Right atrium auricular region (tissue), 2 donors: ENCODE results near the gene PRICKLE4. TPM values are rescaled to one million over a fixed set of nuclear protein-coding genes. Genes with fewer than 3 reads are reported as not detected.

Experiments used
- DNase-seq: peaks from one replicate; pipeline ENCODE4 v3.0.0-alpha.2; 2019; ENCODE audit warnings: low spot score
- H3K27ac ChIP-seq, 2 donors: fragments of 200-600 bp; sonication (generic); 1 replicate in 1 of 2; 2 replicates in 1 of 2; pipeline ENCODE4 v1.5.1; 2016 to 2019
- H3K27me3 ChIP-seq, 2 donors: fragments of 200-600 bp; sonication (generic); one replicate each; pipeline versions ENCODE4 v1.5.1 to v1.6.0; 2017 to 2019
- H3K36me3 ChIP-seq: fragments of 200-600 bp; sonication (generic); one replicate; pipeline ENCODE4 v1.5.1; 2016
- H3K4me1 ChIP-seq, 2 donors: fragments of 200-600 bp; sonication (generic); one replicate each; pipeline versions ENCODE4 v1.5.1 to v1.6.0; 2017 to 2019
- H3K4me3 ChIP-seq, 2 donors: fragments of 200-600 bp; sonication (generic); 1 replicate in 1 of 2; 2 replicates in 1 of 2; pipeline ENCODE4 v1.5.1; 2017 to 2019; ENCODE audit warnings: mild to moderate bottlenecking in 1 of 2, moderate library complexity in 1 of 2
- H3K9me3 ChIP-seq, 2 donors: fragments of 200-600 bp; sonication (generic); one replicate each; pipeline ENCODE4 v1.5.1; 2019
- total RNA-seq, 2 donors: library from RNA; depleted of rRNA; stranded (reverse); fragments of >200 nt; gene quantifications; one replicate each; pipeline ENCODE4 v1.1.0, GENCODE V29; 2016
- TF ChIP-seq, protein P1 (sequence below), 2 donors: fragments of 200-600 bp; sonication (generic); IDR thresholded peaks; one replicate each; pipeline ENCODE4 v1.5.1; 2019; ENCODE audit warnings: antibody characterized with exemption in 2 of 2

The PRICKLE4 gene
- total RNA-seq, 2 donors from 2014 or later: 4.3 to 5.6 TPM

DNA sequence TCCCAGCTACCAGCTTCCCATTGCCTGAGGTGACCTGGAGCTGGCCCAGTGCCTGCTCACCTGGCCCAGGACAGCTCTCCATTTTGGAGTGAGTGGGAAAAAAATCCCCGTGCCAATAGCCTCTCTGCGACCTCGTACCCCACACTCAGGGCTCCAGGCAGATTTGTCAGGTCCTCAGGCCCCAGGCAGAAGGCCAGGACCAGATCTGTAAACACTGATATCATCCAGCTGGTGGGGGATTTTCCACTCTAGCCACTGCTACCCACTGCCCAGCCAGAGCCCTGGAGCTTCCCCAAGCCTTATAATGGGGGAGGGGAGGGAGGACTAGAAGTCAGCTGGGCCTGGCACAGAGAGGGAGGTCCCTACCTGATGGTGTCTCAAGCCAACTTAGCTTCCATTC, 32.0 kb upstream of the PRICKLE4 start:
- no peaks in the 10 kb centered on the region for H3K36me3 ChIP-seq
- TF ChIP-seq, protein P1, sequence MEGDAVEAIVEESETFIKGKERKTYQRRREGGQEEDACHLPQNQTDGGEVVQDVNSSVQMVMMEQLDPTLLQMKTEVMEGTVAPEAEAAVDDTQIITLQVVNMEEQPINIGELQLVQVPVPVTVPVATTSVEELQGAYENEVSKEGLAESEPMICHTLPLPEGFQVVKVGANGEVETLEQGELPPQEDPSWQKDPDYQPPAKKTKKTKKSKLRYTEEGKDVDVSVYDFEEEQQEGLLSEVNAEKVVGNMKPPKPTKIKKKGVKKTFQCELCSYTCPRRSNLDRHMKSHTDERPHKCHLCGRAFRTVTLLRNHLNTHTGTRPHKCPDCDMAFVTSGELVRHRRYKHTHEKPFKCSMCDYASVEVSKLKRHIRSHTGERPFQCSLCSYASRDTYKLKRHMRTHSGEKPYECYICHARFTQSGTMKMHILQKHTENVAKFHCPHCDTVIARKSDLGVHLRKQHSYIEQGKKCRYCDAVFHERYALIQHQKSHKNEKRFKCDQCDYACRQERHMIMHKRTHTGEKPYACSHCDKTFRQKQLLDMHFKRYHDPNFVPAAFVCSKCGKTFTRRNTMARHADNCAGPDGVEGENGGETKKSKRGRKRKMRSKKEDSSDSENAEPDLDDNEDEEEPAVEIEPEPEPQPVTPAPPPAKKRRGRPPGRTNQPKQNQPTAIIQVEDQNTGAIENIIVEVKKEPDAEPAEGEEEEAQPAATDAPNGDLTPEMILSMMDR (IDR thresholded peaks at IDR 0.05): no peak
- no peaks in the 10 kb centered on the region for H3K27me3 ChIP-seq
- no peak for DNase-seq
- no peaks in the 10 kb centered on the region for H3K9me3 ChIP-seq
- no peak overlapping the region for H3K4me3 ChIP-seq
- H3K27ac ChIP-seq: no peak overlapping the region
- no peaks in the 10 kb centered on the region for H3K4me1 ChIP-seq

DNA sequence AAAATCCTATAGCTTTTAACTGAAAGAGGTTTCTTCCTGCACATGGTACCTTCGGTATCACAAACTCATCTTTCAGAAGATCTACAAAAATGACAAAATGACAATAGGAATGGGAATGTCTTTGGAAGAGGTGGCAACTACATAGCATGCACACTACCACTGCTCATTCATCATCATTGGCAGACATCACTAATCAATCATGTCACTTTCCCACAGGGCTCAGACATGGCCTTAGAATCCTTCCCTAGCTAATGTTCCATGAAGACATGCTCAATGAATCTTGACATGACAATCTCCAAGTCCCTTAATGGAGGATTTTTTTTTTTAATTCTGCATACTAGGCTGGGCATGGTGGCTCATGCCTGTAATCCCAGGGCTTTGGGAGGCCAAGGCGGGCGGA, 30.2 kb upstream of the PRICKLE4 start:
- no peaks in the 10 kb centered on the region for H3K27me3 ChIP-seq
- no peaks in the 10 kb centered on the region for H3K9me3 ChIP-seq
- no peaks in the 10 kb centered on the region for H3K4me1 ChIP-seq
- H3K27ac ChIP-seq: no peak overlapping the region
- no peak for DNase-seq
- no peaks in the 10 kb centered on the region for H3K36me3 ChIP-seq
- no peak overlapping the region for H3K4me3 ChIP-seq
- TF ChIP-seq, protein P1 (IDR thresholded peaks at IDR 0.05): no peak

DNA sequence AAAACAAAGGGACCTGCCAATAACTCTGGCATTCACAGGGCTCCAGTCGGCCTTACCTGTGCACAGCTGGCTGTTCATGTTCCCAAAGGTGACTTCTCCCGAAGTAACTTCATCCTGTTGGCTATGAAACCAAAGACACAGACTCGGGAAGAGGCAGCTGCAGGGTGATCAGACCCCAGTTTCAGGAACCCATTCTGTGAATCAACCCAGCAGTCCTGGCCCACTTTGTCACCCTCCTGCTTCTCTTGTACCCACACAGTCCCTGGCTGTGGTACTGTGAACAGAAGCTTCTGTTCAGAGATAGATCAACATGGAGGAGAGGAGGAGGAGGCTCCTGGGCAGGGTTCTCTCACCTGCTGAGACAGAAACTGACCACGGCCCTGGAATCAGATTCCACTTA, 24.7 kb upstream of the PRICKLE4 start:
- TF ChIP-seq, protein P1 (IDR thresholded peaks at IDR 0.05): no peak
- H3K27ac ChIP-seq: no peak overlapping the region
- DNase-seq: no peak
- H3K36me3 ChIP-seq: no peaks in the 10 kb centered on the region
- H3K27me3 ChIP-seq: no peaks in the 10 kb centered on the region
- no peaks in the 10 kb centered on the region for H3K4me1 ChIP-seq
- no peaks in the 10 kb centered on the region for H3K9me3 ChIP-seq
- no peak overlapping the region for H3K4me3 ChIP-seq

DNA sequence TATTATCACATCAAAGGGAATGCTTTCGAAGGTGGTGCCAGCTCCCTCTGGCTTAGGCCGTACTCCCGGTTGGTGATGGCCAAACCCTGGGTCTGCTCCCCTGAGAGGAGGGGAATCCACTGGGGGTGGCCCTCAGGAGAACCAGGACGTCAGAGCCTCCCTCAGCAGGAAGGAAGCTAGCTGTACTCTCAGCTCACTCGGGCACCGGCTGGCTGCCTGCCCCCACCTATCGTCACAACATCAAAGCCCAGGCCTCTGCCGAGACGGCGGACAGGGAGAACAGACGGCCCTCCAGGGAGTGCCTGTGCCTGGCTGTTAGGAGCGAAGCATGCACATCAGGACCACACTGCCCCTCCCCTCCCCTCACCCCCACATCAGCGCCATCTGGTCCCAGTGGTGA, 24.2 kb upstream of the PRICKLE4 start:
- Histone ChIP-seq H3K4me3 (no peak overlapping the region), H3K9me3 (no peaks in the 10 kb centered on the region), H3K36me3 (no peaks in the 10 kb centered on the region), H3K4me1 (no peaks in the 10 kb centered on the region), H3K27me3 (no peaks in the 10 kb centered on the region), H3K27ac (no peak overlapping the region)
- DNase-seq: no peak
- TF ChIP-seq, protein P1 (IDR thresholded peaks at IDR 0.05): no peak

DNA sequence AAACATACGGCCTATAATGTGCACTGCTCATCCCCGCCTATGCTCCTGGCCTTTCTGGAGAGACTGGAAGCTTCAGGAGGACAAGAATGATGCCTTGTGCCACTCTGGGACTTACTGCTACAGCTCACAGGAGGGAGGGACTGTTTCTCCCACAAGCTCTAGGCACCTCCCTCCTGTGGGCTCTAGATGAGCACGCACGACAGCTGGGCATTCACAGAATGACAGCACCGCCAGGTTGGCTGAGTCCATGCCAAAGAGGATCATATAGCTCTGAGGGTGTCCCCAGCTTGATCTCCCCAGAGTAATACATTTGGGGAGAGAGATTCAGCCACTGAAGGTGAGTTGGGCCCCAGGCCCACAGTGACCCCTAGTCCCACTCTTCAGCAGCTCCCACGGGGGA, 23.3 kb upstream of the PRICKLE4 start:
- no peaks in the 10 kb centered on the region for H3K4me1 ChIP-seq

More for the DNA sequence above, 23.3 kb upstream of the PRICKLE4 start:
- Histone ChIP-seq H3K27ac (no peak overlapping the region), H3K4me3 (no peak overlapping the region), H3K9me3 (no peaks in the 10 kb centered on the region), H3K36me3 (no peaks in the 10 kb centered on the region), H3K27me3 (no peaks in the 10 kb centered on the region)
- TF ChIP-seq, protein P1 (IDR thresholded peaks at IDR 0.05): no peak
- DNase-seq: no peak
